ENCODE results near the gene HOXB7.

The HOXB7 gene

DNA sequence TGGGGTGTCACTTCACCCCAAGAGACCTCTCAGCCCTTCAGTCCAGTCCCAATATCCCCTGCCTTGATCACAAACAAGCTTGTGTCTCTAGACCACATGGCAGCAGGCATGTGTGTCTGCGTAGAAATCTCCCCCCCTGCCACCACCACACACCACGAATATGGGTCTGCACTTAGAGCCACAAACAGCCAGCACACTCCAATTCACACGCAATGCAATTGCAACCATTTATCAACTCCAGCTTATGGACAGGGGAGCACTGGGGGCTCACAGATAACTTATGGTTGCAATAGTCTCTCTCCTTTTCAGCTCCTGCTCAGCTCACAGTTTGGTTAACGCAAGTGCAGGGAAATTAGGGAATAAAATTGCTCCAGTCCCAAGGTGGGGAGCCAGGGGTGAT lies 12.8 kb upstream of the HOXB7 start:
- no peak for DNase-seq (ENCODE audit: low spot score)

DNA sequence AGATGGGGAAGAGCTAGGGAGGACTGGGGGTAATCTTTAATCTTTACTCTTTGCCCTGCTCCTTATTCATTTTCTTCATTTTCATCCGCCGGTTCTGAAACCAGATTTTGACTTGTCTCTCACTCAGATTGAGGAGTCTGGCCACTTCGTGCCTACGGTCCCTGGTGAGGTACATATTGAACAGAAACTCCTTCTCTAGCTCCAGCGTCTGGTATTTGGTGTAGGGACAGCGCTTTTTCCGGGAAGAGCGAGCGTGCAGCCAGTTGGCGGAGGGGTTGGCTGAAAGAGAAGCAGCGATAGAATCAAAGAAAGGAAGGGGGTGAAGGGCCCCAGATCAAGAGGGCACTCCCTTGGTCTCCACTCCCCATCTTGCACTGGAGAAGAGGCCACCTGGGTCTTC lies 12.0 kb upstream of the HOXB7 start:
- DNase-seq (ENCODE audit: low spot score): no peak

DNA sequence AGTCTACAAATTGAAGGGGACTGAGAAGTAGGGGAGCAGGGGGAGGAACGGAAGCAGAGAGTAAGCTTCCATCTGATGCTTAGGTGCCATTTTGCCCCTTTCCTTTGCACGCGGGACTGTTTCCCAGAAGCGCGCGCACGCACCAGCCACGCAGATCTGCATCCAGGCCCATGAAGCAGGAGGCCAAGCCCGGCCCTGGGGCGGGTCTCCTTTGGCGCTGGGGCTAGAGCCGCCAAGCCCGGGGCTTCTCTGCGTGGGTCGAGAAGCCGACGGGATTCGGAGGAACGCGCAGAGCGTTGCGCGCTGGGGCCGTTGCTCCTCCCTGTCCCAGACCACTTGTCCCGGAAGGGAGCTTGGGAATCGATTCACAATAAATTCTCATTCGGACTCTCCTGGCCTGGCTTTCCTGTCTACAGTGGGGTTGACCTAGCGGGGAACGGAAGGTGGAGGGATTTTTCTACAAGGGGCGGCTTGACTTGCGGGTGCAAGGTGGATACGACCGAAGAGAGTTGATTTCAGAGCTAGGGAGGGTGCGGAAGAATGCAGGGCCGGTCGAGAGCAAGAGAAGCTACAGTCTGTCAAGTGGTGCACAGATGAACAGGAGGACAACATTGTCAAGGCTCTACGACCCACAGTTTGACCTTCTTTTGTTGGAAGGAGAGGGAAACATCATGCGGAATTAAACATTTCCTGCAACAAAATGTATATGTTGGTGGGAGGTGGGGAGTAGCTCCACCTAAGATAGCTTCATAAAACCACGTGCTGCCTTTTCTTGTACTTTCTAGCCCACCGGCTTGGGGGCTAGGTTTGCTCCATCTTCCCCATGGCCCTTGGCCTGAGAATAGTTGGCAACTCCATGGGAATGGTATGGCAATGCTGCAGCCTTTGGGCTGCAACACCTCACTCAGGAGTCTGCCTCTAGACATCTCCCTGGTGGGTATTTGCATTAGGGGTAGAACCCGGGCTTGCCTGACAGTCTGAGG lies 10.9 kb upstream of the HOXB7 start:
- DNase-seq (ENCODE audit: low spot score): no peak

DNA sequence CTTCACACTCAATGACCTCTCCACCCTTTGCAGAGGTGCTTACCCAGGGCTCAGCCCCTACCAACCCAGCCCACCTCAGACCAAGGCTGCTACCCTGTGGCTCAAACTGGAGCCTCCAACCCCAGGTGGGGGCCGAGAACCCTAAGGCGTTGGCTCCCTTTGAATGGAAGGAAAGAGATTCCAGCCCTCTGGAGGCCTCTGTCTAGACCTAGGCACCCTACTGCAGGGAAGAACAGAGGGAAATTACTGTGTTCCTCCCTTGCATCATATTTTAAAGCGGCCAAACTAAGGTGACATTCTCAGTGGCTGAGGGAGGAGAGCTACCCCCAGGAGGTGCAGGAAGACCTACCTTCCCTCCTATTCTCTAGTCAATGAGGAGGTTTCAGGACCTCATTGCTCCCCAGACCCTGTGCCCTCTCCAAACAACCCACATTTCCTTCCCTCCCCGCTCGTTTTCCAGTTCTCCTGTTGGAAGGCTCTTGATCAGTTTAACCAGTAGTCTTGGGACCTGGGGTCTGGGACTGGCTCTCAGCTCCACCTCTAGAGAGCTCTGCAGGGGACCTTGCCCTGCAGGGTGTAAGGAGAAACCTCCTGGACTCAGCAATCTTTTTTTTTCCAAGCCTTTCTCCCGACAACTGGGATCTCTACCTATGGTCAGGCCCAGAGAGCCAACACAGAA lies 9.8 kb upstream of the HOXB7 start:
- DNase-seq (ENCODE audit: low spot score): no peak

GRCh38 chr17:48619826-48620449 lies 9.1 kb upstream of the HOXB7 start:
- DNase-seq (ENCODE audit: low spot score): no peak

DNA sequence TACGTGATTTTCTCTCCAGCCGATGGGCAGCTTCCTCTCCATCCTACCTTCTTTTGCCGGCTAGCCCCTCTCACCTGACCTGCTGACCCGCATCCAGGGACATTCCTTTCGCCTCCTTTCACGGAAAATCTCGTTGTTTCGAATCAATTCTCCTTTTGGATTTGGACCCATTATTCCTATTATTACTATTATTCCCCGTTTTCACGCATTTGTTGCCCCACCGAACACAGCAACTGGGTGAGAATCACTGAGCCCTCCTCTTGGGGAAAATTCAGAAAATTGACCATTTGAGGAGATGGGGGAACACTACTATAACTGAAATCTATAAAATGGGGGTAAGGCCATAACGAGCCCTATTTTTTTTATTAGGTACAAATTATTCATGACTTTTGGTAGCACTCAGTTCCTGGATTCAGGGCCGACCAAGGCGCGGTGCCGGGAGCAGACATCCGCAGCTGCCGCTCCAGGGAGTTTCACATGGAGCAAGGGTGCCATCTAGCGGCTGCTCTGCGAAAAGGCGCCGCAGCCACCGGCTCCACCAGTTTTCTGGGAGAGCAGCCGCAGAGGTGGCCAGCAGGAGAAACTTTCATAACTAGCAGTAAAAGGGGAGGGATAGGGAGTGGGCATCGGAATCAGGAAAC lies 7.6 kb upstream of the HOXB7 start:
- DNase-seq (ENCODE audit: low spot score): peak; percentile 82

GRCh38 chr17:48617471-48618255 lies 6.8 kb upstream of the HOXB7 start:
- no peak for DNase-seq (ENCODE audit: low spot score)

DNA sequence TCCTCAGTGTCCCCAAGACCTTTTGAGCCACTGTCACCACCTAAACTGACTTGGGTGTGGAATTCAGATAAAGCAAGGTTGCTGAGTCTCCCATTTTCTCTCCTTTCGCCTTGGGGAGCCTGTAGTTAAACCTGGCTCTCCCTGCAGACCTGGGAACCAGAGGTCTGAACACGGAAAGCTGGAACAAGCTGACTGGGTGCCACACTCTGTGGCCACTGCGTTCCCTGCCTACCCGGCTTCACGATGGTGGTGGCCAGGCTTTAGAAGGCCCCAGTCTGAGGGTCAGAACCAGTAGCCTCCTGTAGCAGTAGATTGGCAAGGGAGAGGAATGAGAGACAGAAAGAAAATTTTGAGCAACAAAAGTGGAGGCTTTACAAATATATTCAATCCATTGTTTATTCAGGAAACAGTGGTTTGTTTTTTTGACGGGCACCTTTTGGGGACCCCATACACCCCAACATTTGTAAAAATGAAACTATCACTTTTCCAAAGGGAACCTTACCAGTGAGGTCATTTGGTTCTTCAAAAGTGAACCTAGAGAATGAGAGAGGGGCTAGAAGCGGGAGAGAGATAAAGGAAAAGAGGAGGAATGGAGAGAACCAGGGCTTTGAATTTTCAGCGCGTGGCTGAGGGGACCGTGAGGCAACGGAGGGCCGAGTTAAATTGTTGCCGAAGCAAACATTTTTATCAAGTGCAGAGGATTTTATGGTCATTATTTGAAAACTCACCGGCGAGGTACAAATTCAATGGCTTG lies 6.1 kb upstream of the HOXB7 start:
- no peak for DNase-seq (ENCODE audit: low spot score)

DNA sequence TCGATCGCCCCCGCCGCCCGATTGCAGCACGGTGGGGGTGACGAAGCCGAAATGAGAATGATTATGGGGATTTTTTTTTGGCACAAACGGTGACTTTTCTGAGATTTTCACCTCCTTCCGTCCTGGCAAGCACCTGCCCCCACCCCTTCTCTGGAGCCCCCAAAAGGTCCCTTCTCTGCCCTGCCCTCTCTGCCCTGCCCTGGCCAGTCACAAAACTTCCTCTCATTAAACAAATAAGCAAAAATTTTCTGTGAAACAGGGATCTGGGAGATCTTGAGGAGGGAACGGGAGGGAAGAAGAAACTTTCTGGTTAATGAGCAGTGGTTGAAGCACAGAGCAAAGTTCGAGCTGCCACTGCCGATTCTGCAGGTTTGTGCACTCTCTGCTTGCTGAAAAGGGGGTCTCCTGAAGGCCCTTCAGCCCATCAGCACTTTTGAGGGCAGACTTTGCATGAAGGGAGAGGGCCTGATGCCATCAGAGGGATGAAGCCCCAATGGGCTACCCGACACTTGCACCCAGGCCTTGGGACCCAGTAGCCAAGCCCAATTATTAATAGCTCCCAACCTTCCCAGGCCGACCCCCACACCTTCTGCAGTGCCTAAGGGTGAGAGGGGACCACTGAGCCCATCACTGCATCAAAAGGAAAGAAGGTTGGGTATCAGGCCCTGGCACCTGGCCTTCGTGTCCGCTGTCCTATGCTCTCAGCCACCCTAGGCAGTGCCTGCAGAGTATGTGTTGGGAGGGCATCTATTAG lies 5.3 kb upstream of the HOXB7 start:
- no peak for DNase-seq (ENCODE audit: low spot score)

- no peak for DNase-seq (ENCODE audit: low spot score)
These were observed 4.5 kb upstream of the HOXB7 start, which contains the start of gene HOXB8 for GRCh38 chr17:48615047-48615962. Gene HOXB8 (minus strand): TSS chr17:48615292. CDS start chr17:48614704, 588 bp downstream.

- DNase-seq (ENCODE audit: low spot score): peak; percentile 51
These were observed 3.3 kb upstream of the HOXB7 start for GRCh38 chr17:48613862-48614694.

GRCh38 chr17:48612854-48613691 lies 2.3 kb upstream of the HOXB7 start:
- peak; percentile 70 for DNase-seq (ENCODE audit: low spot score)

DNA sequence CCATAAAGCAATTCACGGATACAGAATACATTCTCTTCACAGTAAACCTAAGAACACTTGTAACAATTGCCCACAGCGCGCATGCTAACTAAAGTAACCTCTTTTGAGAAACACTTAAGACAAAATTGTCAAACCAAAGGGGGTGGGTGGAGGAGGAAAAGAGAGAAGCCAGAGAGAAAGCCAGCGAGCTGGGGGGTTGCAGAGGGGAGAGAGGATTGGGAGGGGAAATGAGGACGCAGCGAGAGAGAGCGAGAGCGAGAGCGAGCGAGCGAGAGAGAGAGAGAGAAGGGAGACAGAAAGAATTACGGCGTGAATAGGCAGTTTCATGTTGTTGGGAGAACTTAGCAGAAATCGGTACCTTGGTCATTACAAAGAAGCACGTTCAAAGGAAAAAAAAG lies 1.6 kb upstream of the HOXB7 start:
- peak; percentile 63 for DNase-seq (ENCODE audit: low spot score)

- peak; percentile 59 for DNase-seq (ENCODE audit: low spot score)
These were observed 1.1 kb upstream of the HOXB7 start for GRCh38 chr17:48611681-48612455.

DNA sequence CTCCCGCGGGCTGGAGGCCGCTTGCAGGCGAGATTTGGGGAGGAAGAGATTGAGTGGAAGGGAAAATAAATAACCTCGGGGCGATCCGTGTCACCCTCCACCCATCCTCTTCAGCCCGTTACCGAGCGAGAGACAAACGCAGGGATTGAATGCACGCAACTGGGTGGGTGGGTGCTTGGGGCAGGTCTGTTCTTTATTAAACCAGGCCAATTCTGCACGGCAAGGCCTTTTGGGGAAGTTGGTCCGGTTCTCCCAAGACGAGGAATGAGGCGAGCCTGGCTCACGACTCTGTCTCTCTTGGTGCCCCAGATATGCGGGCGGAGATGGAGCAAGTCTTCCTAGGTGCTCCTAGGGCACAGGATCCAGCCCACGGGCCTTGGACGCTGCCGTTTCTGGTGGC lies 396 bp upstream of the HOXB7 start:
- peak; percentile 58 for DNase-seq (ENCODE audit: low spot score)

DNA sequence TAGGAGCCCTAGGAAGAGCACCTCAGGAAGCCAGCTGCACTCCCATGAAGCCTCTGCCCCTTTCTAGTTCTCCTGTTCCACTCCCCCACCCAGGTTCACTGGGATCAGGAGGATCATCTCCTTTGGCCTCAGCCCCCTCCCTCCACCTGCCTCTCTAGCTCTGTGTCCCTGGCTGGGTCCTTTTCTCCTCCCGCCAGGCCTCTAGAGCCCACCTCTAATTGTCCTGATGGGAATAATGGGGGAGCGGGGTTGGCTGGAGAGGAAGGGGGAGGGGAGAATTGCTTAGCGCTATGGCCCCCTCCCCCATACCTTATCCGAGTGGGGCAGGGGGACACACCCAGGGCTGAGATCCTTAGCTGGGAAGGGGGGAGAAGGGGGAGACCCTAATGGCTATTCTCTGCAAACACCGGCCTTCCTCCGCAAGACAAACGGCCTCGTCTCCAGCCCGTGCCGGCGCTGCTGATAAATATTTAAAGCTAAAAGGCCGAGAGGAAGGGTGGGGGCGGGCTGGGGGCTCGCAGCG lies 997 bp downstream of the HOXB7 start:
- no peak for DNase-seq (ENCODE audit: low spot score)

All from RKO (cell line).